Natural killer cell (primary cell): ENCODE results near the gene APLP1. TPM values are rescaled to one million over a fixed set of nuclear protein-coding genes. Genes with fewer than 3 reads are reported as not detected.
A peak's percentile ranks its signal among the peaks of the same experiment; 100 is the strongest.
"Not testable (repeated sequence)": the region's sequence is repeated elsewhere in the genome, so short reads cannot be mapped to it uniquely, and the experiment has no call there.

Source experiments
- ATAC-seq, 3 donors: fragments of 150-1000 bp in 2 of 3; fragments of 200-7000 bp in 1 of 3; cut with Tn5 transposase; 1 replicate in 1 of 3; 2 replicates in 2 of 3; pipeline ENCODE4 v1.10.0; 2021; ENCODE audit warnings: mild to moderate bottlenecking in 2 of 3, moderate library complexity in 2 of 3
- DNase-seq, 2 donors: peaks; one replicate each; pipeline versions ENCODE4 v3.0.0 to v3.0.0-alpha.2; 2013 to 2021; ENCODE audit warnings: mixed read lengths in 1 of 2
- H3K27ac ChIP-seq: one replicate; pipeline ENCODE4 v1.5.1; 2013; ENCODE audit warnings: mild to moderate bottlenecking, low read length
- H3K27me3 ChIP-seq: one replicate; pipeline ENCODE4 v1.6.1; 2013; ENCODE audit warnings: low read length; ENCODE audit not compliant: control insufficient read depth, insufficient read depth
- H3K36me3 ChIP-seq: one replicate; pipeline ENCODE4 v1.6.1; 2013; ENCODE audit warnings: low read length; ENCODE audit not compliant: control insufficient read depth, insufficient read depth
- H3K4me1 ChIP-seq: one replicate; pipeline ENCODE4 v1.6.1; 2013; ENCODE audit warnings: low read length; ENCODE audit not compliant: control insufficient read depth, insufficient read depth
- H3K4me3 ChIP-seq: one replicate; pipeline ENCODE4 v1.5.1; 2013; ENCODE audit warnings: low read length
- H3K9me3 ChIP-seq: one replicate; pipeline ENCODE4 v1.6.1; 2013; ENCODE audit warnings: low read length; ENCODE audit not compliant: control insufficient read depth, insufficient read depth
- H3K27ac Mint-ChIP-seq, 2 donors: one replicate each; pipeline ENCODE4 v1.8.0; 2022; ENCODE audit warnings: mild to moderate bottlenecking in 2 of 2, mixed read lengths in 2 of 2, moderate library complexity in 1 of 2
- H3K27me3 Mint-ChIP-seq, 2 donors: one replicate each; pipeline ENCODE4 v1.8.0; 2022; ENCODE audit warnings: low read depth in 2 of 2, mixed read lengths in 2 of 2
- H3K36me3 Mint-ChIP-seq: one replicate; pipeline ENCODE4 v1.8.0; 2022; ENCODE audit warnings: mixed read lengths
- H3K4me1 Mint-ChIP-seq, 2 donors: one replicate each; pipeline ENCODE4 v1.8.0; 2022; ENCODE audit warnings: mixed read lengths in 2 of 2
- H3K4me3 Mint-ChIP-seq: one replicate; pipeline ENCODE4 v1.8.0; 2022; ENCODE audit warnings: mild to moderate bottlenecking, moderate library complexity, mixed read lengths
- H3K9me3 Mint-ChIP-seq, 2 donors: one replicate each; pipeline ENCODE4 v1.8.0; 2022; ENCODE audit warnings: mixed read lengths in 2 of 2
- CTCF ChIP-seq: fragments of 200-600 bp; IDR thresholded peaks from one replicate; pipeline ENCODE4 v1.8.0; 2022; ENCODE audit warnings: antibody characterized with exemption
- WGBS: methylation state at CpG from one replicate; pipeline ENCODE4 v1.1.7; 2013; ENCODE audit warnings: missing lambda C conversion rate; ENCODE audit not compliant: insufficient coverage; 5-methylcytosine and 5-hydroxymethylcytosine counted together
- intact Hi-C: fragments of 100-400 bp; cut with micrococcal nuclease; formaldehyde crosslinking; loops from one replicate; pipeline ENCODE4 v1.14.2; 2022
- total RNA-seq, 4 donors: library from RNA; stranded (reverse); fragments of 120-200 nt in 1 of 4; gene quantifications; one replicate each; pipeline versions ENCODE4 v1.2.3 to v1.2.4, GENCODE V29; 2013 to 2022

APLP1 gene
- total RNA-seq, 3 donors from 2014 or later (not counting 1 experiment from before 2014, with no cell fraction given): not detected

DNA sequence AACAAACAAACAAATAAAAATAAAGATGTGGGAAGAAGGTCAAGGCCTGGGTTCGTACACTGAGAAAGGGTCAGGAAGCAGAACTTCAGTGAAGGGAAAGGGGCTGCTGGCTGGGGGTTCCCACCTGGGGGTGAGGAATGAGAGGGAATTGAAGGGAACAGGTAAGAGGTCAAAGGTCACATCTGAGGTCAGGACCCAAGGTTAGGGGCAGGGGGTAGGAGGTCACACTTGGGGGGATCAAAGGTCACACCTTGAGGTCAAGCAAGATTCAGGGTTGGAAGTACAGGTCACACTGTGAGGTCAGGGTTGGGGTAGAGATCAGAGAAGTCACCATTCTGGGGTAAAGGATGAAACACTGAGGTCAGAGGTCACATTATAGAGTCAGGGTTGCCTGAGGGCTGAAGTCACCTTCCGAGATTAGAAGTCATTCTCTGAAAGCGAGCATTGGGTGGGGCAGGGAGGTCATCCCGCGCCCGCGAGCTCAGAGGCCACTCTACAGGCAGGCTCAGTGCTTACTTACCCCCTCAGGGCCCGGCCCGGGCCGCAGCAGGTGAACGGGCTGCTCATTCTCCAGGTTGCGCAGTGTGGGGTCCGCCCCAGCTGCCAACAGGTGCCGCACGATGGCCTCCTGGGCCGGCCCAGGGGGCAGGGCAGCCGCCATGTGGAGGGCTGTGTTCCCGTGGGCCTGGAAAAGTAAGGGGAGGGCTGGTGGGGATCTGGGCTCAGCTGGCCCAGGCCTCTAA is 21.2 kb downstream of the APLP1 start:
- no peak for TF ChIP-seq CTCF
- Histone ChIP-seq H3K36me3 (peaks cover 64% of the 10 kb centered on the region), H3K27me3 (no peaks in the 10 kb centered on the region), H3K4me3 (no peak overlapping the region), H3K4me1 (no peaks in the 10 kb centered on the region), H3K27ac (no peak overlapping the region), H3K9me3 (no peaks in the 10 kb centered on the region)
- no peaks in the 10 kb centered on the region for H3K27me3 Mint-ChIP-seq
- no peak for DNase-seq
- H3K9me3 Mint-ChIP-seq: no peaks in the 10 kb centered on the region
- intact Hi-C loops: no loop called here
- peaks cover 18% of the 10 kb centered on the region for H3K36me3 Mint-ChIP-seq
- peak overlapping the region; percentile 45 for H3K4me3 Mint-ChIP-seq
- 97% methylated on average over 18 of the region's 18 CpGs for WGBS
- H3K27ac Mint-ChIP-seq: peak overlapping the region; percentile 42 to 83
- H3K4me1 Mint-ChIP-seq: peaks cover 4 to 11% of the 10 kb centered on the region in 2 donors
- peak in 2 of 3 donors; percentile 24 to 27 for ATAC-seq

GRCh38 chr19:35890113-35890650 is 21.8 kb downstream of the APLP1 start:
- ATAC-seq: peak in 1 of 3 donors; percentile 25
- intact Hi-C loops: no loop called here
- no peaks in the 10 kb centered on the region for H3K27me3 ChIP-seq
- 98% methylated on average over 13 of the region's 13 CpGs for WGBS
- H3K4me1 Mint-ChIP-seq: peaks cover 4 to 11% of the 10 kb centered on the region in 2 donors
- H3K27me3 Mint-ChIP-seq: no peaks in the 10 kb centered on the region
- peaks cover 18% of the 10 kb centered on the region for H3K36me3 Mint-ChIP-seq
- no peak for TF ChIP-seq CTCF
- H3K4me1 ChIP-seq: no peaks in the 10 kb centered on the region
- no peak overlapping the region for H3K4me3 ChIP-seq
- H3K9me3 Mint-ChIP-seq: no peaks in the 10 kb centered on the region
- peaks cover 66% of the 10 kb centered on the region for H3K36me3 ChIP-seq
- peak overlapping the region in 1 of 2 donors; percentile 76 for H3K27ac Mint-ChIP-seq
- no peak overlapping the region for H3K27ac ChIP-seq
- H3K9me3 ChIP-seq: no peaks in the 10 kb centered on the region
- no peak overlapping the region for H3K4me3 Mint-ChIP-seq
- DNase-seq: no peak

GRCh38 chr19:35891819-35892218 is 23.4 kb downstream of the APLP1 start:
- H3K4me3 ChIP-seq, H3K27me3 Mint-ChIP-seq, DNase-seq, H3K27ac ChIP-seq, H3K9me3 Mint-ChIP-seq, H3K9me3 ChIP-seq, H3K4me3 Mint-ChIP-seq, H3K4me1 ChIP-seq, intact Hi-C loops, ATAC-seq, H3K27ac Mint-ChIP-seq, H3K27me3 ChIP-seq: not testable (repeated sequence)
- peaks cover 11 to 19% of the 10 kb centered on the region in 2 donors for H3K4me1 Mint-ChIP-seq
- peaks cover 18% of the 10 kb centered on the region for H3K36me3 Mint-ChIP-seq
- H3K36me3 ChIP-seq: peaks cover 78% of the 10 kb centered on the region
- WGBS: 97% methylated on average over 3 of the region's 3 CpGs

GRCh38 chr19:35894342-35894741 is 26.0 kb downstream of the APLP1 start:
- H3K27ac Mint-ChIP-seq: no peak overlapping the region
- H3K27ac ChIP-seq: no peak overlapping the region

More at GRCh38 chr19:35894342-35894741, 26.0 kb downstream of the APLP1 start:
- no peak for TF ChIP-seq CTCF
- H3K4me1 ChIP-seq: peaks cover 32% of the 10 kb centered on the region
- ATAC-seq (no peak), DNase-seq (no peak)
- intact Hi-C loops: no loop called here
- H3K27me3 Mint-ChIP-seq: no peaks in the 10 kb centered on the region
- peaks cover 65% of the 10 kb centered on the region for H3K36me3 ChIP-seq
- H3K27me3 ChIP-seq: no peaks in the 10 kb centered on the region
- no peaks in the 10 kb centered on the region for H3K9me3 Mint-ChIP-seq
- H3K4me1 Mint-ChIP-seq: peaks cover 11 to 35% of the 10 kb centered on the region in 2 donors
- no peak overlapping the region for H3K4me3 Mint-ChIP-seq
- 95% methylated on average over 2 of the region's 2 CpGs for WGBS
- no peaks in the 10 kb centered on the region for H3K9me3 ChIP-seq
- H3K36me3 Mint-ChIP-seq: peaks cover 7% of the 10 kb centered on the region
- H3K4me3 ChIP-seq: no peak overlapping the region
